Measurements from ENCODE around the gene PTPRA. TPM values are rescaled to one million over a fixed set of nuclear protein-coding genes. Genes with fewer than 3 reads are reported as not detected.

PTPRA gene
- total and polyA plus RNA-seq, 9 donors: 37.4 to 60.5 (median 45.7) TPM

GRCh38 chr20:2847802-2848201 lies 25.5 kb upstream of the PTPRA start:
- Histone ChIP-seq H3K27ac (ENCODE audit: low read length) (no peak overlapping the region), H3K4me1 (ENCODE audit: control insufficient read depth, insufficient read depth, low read length) (no peaks in the 10 kb centered on the region), H3K9me3 (replicated peaks; ENCODE audit: control insufficient read depth, low read depth, low read length) (no peaks in the 10 kb centered on the region), H3K36me3 (ENCODE audit: control insufficient read depth, insufficient read depth, low read length) (peaks cover 5% of the 10 kb centered on the region), H3K27me3 (ENCODE audit: control insufficient read depth, insufficient read depth, low read length) (no peaks in the 10 kb centered on the region), H3K4me3 (ENCODE audit: low read length) (no peak overlapping the region)
- 88% methylated on average over 4 of the region's 4 CpGs for WGBS (ENCODE audit: insufficient coverage)
- no peak for DNase-seq

DNA sequence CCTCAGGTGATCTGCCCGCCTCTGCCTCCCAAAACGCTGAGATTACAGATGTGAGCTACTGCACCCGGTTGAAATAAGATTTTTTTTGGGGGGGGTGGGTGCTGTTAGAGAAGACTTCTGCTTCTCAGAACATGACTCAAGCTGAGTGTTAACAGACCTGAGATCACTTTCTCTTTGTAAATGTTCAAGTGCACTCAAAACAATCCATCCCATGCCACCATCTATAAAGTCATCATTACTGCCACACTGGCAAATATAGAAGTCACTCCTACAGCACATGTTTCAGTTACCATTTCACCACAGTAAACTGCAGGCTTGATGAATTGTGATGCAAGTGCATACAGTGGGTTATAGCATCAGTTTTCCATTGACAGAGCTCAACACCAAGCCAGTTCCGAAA lies 23.8 kb upstream of the PTPRA start:
- no peak overlapping the region for H3K27ac ChIP-seq (ENCODE audit: low read length)
- 80% methylated on average over 1 of the region's 4 CpGs for WGBS (ENCODE audit: insufficient coverage)
- H3K9me3 ChIP-seq (replicated peaks; ENCODE audit: control insufficient read depth, low read depth, low read length): no peaks in the 10 kb centered on the region
- no peak overlapping the region for H3K4me3 ChIP-seq (ENCODE audit: low read length)
- DNase-seq: no peak
- H3K4me1 ChIP-seq (ENCODE audit: control insufficient read depth, insufficient read depth, low read length): no peaks in the 10 kb centered on the region
- H3K36me3 ChIP-seq (ENCODE audit: control insufficient read depth, insufficient read depth, low read length): peaks cover 5% of the 10 kb centered on the region
- no peaks in the 10 kb centered on the region for H3K27me3 ChIP-seq (ENCODE audit: control insufficient read depth, insufficient read depth, low read length)

DNA sequence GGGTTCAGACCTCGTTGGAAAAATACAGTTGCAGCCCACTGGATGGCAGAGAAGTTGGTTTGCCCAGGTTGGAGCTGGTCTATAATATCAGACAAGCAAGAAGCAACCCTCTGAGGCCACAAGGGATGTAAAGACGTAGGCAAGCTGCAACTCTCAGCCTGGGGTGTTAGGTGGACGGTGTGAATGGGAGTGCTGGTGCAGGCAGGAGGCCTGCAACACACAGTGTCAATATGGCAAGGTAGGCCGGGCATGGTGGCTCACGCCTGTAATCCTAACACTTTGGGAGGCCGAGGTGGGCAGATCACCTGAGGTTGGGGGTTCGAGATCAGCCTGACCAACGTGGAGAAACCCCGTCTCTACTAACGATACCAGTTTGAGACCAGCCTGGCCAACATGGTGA lies 22.2 kb upstream of the PTPRA start:
- WGBS (ENCODE audit: insufficient coverage): 88% methylated on average over 6 of the region's 10 CpGs
- Histone ChIP-seq H3K36me3 (ENCODE audit: control insufficient read depth, insufficient read depth, low read length) (peaks cover 5% of the 10 kb centered on the region), H3K27me3 (ENCODE audit: control insufficient read depth, insufficient read depth, low read length) (no peaks in the 10 kb centered on the region), H3K9me3 (replicated peaks; ENCODE audit: control insufficient read depth, low read depth, low read length) (no peaks in the 10 kb centered on the region), H3K4me1 (ENCODE audit: control insufficient read depth, insufficient read depth, low read length) (no peaks in the 10 kb centered on the region), H3K27ac (ENCODE audit: low read length) (no peak overlapping the region), H3K4me3 (ENCODE audit: low read length) (no peak overlapping the region)
- DNase-seq: no peak

DNA sequence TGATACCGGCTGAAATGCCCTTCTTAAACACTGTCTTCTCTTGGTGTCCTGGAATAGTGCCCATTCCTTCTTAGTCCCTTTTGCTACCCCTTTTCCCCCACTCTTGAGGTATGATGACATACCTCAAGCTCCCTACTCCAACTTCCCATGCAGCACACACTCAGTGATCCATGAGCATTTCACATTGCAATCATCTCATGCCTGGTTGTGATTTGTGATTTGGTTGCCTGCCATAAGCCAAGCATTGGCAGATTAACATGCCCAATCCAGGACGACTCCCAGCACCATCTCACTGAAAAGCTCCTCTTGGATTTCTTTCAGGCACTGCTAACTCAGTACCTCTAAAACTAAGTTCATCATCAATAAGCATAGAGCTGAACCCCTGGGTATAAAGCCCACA lies 14.7 kb upstream of the PTPRA start:
- H3K4me1 ChIP-seq (ENCODE audit: control insufficient read depth, insufficient read depth, low read length): peaks cover 10% of the 10 kb centered on the region

DNA sequence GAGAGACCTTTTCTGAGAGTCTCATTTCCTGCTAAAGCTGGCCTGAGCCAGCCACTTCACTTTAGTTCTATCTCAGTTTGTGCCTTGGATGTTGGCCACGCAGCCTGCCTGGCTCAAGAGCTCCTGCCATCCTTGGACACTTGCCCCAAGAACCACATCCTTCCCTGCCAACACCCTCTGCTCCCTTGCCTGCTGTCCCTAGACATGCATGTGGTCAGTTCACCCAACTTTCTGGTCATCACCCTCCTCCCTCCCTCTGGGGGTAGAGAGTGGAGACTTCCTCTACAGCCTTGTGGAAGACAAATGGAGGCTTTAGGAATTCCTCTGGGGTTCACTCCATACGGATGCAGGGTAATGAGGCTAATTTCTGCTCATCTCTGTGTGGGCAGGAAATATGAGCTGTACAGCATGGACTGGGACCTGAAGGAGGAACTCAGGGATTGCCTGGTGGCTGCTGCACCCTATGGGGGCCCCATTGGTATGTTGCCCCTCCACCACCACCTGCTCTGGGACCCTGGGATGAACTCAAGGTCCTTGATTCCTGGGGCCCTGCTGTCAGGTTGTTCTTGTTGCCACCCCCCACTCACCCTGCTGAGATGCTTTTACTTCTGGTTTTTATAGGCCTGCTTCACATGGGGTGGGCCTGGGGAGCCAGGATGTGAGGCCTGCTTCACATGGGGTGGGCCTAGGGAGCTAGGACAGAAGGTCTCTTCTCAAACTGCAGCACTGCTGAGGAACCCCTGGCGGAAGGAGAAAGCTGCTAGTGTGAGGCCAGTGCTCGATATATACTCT lies 13.8 kb upstream of the PTPRA start:
- DNase-seq: no peak
- Histone ChIP-seq H3K4me3 (ENCODE audit: low read length) (no peak overlapping the region), H3K27me3 (ENCODE audit: control insufficient read depth, insufficient read depth, low read length) (no peaks in the 10 kb centered on the region), H3K9me3 (replicated peaks; ENCODE audit: control insufficient read depth, low read depth, low read length) (no peaks in the 10 kb centered on the region), H3K27ac (ENCODE audit: low read length) (no peak overlapping the region), H3K4me1 (ENCODE audit: control insufficient read depth, insufficient read depth, low read length) (peaks cover 10% of the 10 kb centered on the region), H3K36me3 (ENCODE audit: control insufficient read depth, insufficient read depth, low read length) (peaks cover 37% of the 10 kb centered on the region)
- 81% methylated on average over 4 of the region's 4 CpGs for WGBS (ENCODE audit: insufficient coverage)

More for the DNA sequence above, 14.7 kb upstream of the PTPRA start:
- Histone ChIP-seq H3K4me3 (ENCODE audit: low read length) (no peak overlapping the region), H3K27me3 (ENCODE audit: control insufficient read depth, insufficient read depth, low read length) (no peaks in the 10 kb centered on the region), H3K27ac (ENCODE audit: low read length) (no peak overlapping the region), H3K9me3 (replicated peaks; ENCODE audit: control insufficient read depth, low read depth, low read length) (no peaks in the 10 kb centered on the region), H3K36me3 (ENCODE audit: control insufficient read depth, insufficient read depth, low read length) (peaks cover 33% of the 10 kb centered on the region)
- 76% methylated on average over 2 of the region's 2 CpGs for WGBS (ENCODE audit: insufficient coverage)
- no peak for DNase-seq

DNA sequence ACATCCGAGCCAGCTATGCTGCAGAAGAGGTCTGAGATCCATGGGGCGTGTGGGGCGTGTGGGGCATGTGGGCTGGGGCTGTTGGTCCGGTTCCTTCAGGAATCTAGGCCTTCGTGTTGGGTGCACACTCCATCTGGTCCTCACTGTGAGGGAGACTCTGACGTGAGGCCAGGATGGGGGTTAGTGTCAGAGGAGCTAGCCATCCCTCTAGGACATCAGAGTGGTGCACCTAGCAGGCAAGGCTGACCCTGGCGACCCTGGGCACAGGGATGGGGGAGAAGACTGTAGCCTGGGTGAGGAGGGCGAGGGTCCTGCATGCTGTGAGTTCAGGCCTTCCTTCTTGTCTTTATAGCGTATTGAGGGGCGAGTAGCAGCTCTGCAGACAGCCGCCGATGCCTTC lies 8.7 kb upstream of the PTPRA start:
- H3K9me3 ChIP-seq (replicated peaks; ENCODE audit: control insufficient read depth, low read depth, low read length): no peaks in the 10 kb centered on the region
- no peak overlapping the region for H3K27ac ChIP-seq (ENCODE audit: low read length)
- H3K4me3 ChIP-seq (ENCODE audit: low read length): no peak overlapping the region
- DNase-seq: no peak
- peaks cover 63% of the 10 kb centered on the region for H3K36me3 ChIP-seq (ENCODE audit: control insufficient read depth, insufficient read depth, low read length)
- H3K27me3 ChIP-seq (ENCODE audit: control insufficient read depth, insufficient read depth, low read length): no peaks in the 10 kb centered on the region
- H3K4me1 ChIP-seq (ENCODE audit: control insufficient read depth, insufficient read depth, low read length): peaks cover 2% of the 10 kb centered on the region
- 94% methylated on average over 12 of the region's 12 CpGs for WGBS (ENCODE audit: insufficient coverage)

- Histone ChIP-seq H3K27ac (ENCODE audit: low read length) (no peak overlapping the region), H3K4me1 (ENCODE audit: control insufficient read depth, insufficient read depth, low read length) (no peaks in the 10 kb centered on the region), H3K4me3 (ENCODE audit: low read length) (no peak overlapping the region), H3K9me3 (replicated peaks; ENCODE audit: control insufficient read depth, low read depth, low read length) (no peaks in the 10 kb centered on the region), H3K27me3 (ENCODE audit: control insufficient read depth, insufficient read depth, low read length) (no peaks in the 10 kb centered on the region), H3K36me3 (ENCODE audit: control insufficient read depth, insufficient read depth, low read length) (peaks cover 60% of the 10 kb centered on the region)
- DNase-seq: no peak
- WGBS (ENCODE audit: insufficient coverage): 96% methylated on average over 10 of the region's 10 CpGs
These were observed 8.2 kb upstream of the PTPRA start for GRCh38 chr20:2865101-2865500.

- no peak overlapping the region for H3K4me3 ChIP-seq (ENCODE audit: low read length)
- H3K36me3 ChIP-seq (ENCODE audit: control insufficient read depth, insufficient read depth, low read length): peaks cover 54% of the 10 kb centered on the region
- no peak for DNase-seq
- no peaks in the 10 kb centered on the region for H3K9me3 ChIP-seq (replicated peaks; ENCODE audit: control insufficient read depth, low read depth, low read length)
- 100% methylated on average over 2 of the region's 3 CpGs for WGBS (ENCODE audit: insufficient coverage)
- H3K27ac ChIP-seq (ENCODE audit: low read length): no peak overlapping the region
- H3K4me1 ChIP-seq (ENCODE audit: control insufficient read depth, insufficient read depth, low read length): peaks cover 5% of the 10 kb centered on the region
- H3K27me3 ChIP-seq (ENCODE audit: control insufficient read depth, insufficient read depth, low read length): peaks cover 3% of the 10 kb centered on the region
These were observed 7.7 kb upstream of the PTPRA start for GRCh38 chr20:2865630-2866029.

- DNase-seq: no peak
- H3K27me3 ChIP-seq (ENCODE audit: control insufficient read depth, insufficient read depth, low read length): peaks cover 9% of the 10 kb centered on the region
- H3K4me1 ChIP-seq (ENCODE audit: control insufficient read depth, insufficient read depth, low read length): peaks cover 11% of the 10 kb centered on the region
- WGBS (ENCODE audit: insufficient coverage): 93% methylated on average over 6 of the region's 11 CpGs
- no peaks in the 10 kb centered on the region for H3K9me3 ChIP-seq (replicated peaks; ENCODE audit: control insufficient read depth, low read depth, low read length)
- H3K36me3 ChIP-seq (ENCODE audit: control insufficient read depth, insufficient read depth, low read length): peaks cover 48% of the 10 kb centered on the region
- no peak overlapping the region for H3K4me3 ChIP-seq (ENCODE audit: low read length)
- no peak overlapping the region for H3K27ac ChIP-seq (ENCODE audit: low read length)
These were observed 7.0 kb upstream of the PTPRA start for GRCh38 chr20:2866236-2866635.

- Histone ChIP-seq H3K4me1 (ENCODE audit: control insufficient read depth, insufficient read depth, low read length) (peaks cover 20% of the 10 kb centered on the region), H3K36me3 (ENCODE audit: control insufficient read depth, insufficient read depth, low read length) (peaks cover 38% of the 10 kb centered on the region), H3K4me3 (ENCODE audit: low read length) (no peak overlapping the region), H3K27me3 (ENCODE audit: control insufficient read depth, insufficient read depth, low read length) (peaks cover 18% of the 10 kb centered on the region), H3K27ac (ENCODE audit: low read length) (no peak overlapping the region), H3K9me3 (replicated peaks; ENCODE audit: control insufficient read depth, low read depth, low read length) (no peaks in the 10 kb centered on the region)
- no peak for DNase-seq
- 85% methylated on average over 8 of the region's 12 CpGs for WGBS (ENCODE audit: insufficient coverage)
These were observed 6.0 kb upstream of the PTPRA start for GRCh38 chr20:2867081-2867864.
